ENCODE results near the gene LLGL1.

DNA sequence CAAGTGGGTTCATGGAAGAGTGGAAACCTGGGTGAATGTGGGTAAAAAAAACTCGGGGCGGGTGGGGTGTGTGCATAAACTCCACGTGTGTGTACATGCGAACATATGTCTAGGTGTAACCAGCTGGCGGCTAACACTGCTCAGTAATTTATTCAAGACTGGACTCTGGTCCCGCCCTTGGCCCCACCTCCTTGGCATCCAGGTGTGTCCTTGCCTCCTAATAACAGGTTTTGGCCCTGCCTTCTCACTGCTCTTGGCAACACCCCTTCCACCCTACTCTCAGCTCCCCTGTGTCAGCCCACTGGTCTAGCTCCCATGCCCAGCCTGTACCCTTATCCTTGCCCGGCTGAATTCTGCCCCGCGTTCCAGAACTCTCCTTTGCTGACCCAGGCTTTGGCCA, 24.8 kb downstream of the LLGL1 start:
- TF ChIP-seq, protein P1, sequence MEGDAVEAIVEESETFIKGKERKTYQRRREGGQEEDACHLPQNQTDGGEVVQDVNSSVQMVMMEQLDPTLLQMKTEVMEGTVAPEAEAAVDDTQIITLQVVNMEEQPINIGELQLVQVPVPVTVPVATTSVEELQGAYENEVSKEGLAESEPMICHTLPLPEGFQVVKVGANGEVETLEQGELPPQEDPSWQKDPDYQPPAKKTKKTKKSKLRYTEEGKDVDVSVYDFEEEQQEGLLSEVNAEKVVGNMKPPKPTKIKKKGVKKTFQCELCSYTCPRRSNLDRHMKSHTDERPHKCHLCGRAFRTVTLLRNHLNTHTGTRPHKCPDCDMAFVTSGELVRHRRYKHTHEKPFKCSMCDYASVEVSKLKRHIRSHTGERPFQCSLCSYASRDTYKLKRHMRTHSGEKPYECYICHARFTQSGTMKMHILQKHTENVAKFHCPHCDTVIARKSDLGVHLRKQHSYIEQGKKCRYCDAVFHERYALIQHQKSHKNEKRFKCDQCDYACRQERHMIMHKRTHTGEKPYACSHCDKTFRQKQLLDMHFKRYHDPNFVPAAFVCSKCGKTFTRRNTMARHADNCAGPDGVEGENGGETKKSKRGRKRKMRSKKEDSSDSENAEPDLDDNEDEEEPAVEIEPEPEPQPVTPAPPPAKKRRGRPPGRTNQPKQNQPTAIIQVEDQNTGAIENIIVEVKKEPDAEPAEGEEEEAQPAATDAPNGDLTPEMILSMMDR (conservative IDR thresholded peaks at IDR 0.05; ENCODE audit: low read length) = no peak
- no peak for TF ChIP-seq EZH2phosphoT487 (IDR thresholded peaks at IDR 0.05; ENCODE audit: borderline replicate concordance)

All from Loucy (cell line).